GM13977 (cell line): ENCODE data around the gene IRF8.
A peak's percentile ranks its signal among the peaks of the same experiment; 100 is the strongest.

Experiments
- DNase-seq: peaks from one replicate; pipeline ENCODE4 v3.0.0; 2012; ENCODE audit warnings: low spot score
- CTCF ChIP-seq: IDR thresholded peaks from 2 replicates; pipeline ENCODE4 v1.5.1; 2012; ENCODE audit warnings: mild to moderate bottlenecking, control low read depth; ENCODE audit not compliant: insufficient read depth; ENCODE audit errors: extremely low read depth, missing control alignments
- in situ Hi-C: fragments of 300-500 bp; cut with MboI; formaldehyde crosslinking; loops from one replicate; pipeline ENCODE4 v1.12.0; 2022; ENCODE audit warnings: low sequenced_read_pairs, low pct_unique_long_range_greater_than_20kb, mixed read lengths, inconsistent platforms; ENCODE audit not compliant: unreplicated experiment

The IRF8 gene

GRCh38 chr16:85931596-85932402, 32.8 kb downstream of the IRF8 start:
- TF ChIP-seq CTCF = peak; percentile 24
- in situ Hi-C loops = no loop called here
- no peak for DNase-seq

GRCh38 chr16:85934210-85934609, 35.2 kb downstream of the IRF8 start:
- DNase-seq = no peak
- TF ChIP-seq CTCF = no peak
- in situ Hi-C loops = no loop called here

GRCh38 chr16:85935391-85935973, 36.5 kb downstream of the IRF8 start:
- in situ Hi-C loops = no loop called here
- DNase-seq = no peak
- no peak for TF ChIP-seq CTCF

GRCh38 chr16:85935974-85936760, 37.2 kb downstream of the IRF8 start:
- DNase-seq = peak; percentile 81
- TF ChIP-seq CTCF = no peak
- in situ Hi-C loops = no loop called here

- no peak for DNase-seq
- in situ Hi-C loops = no loop called here
- TF ChIP-seq CTCF = no peak
Measured at GRCh38 chr16:85936816-85937215, 37.9 kb downstream of the IRF8 start.

GRCh38 chr16:85940214-85940613, 41.3 kb downstream of the IRF8 start:
- in situ Hi-C loops = no loop called here
- DNase-seq = no peak

More at GRCh38 chr16:85940214-85940613, 41.3 kb downstream of the IRF8 start:
- no peak for TF ChIP-seq CTCF
